Measurements from ENCODE around the gene SP2. TPM values are rescaled to one million over a fixed set of nuclear protein-coding genes. Genes with fewer than 3 reads are reported as not detected.

The SP2 gene
- total and polyA plus RNA-seq, 2 donors from 2014 or later, result 9.0 to 23.6 TPM

- no peaks in the 10 kb centered on the region for H3K4me1 ChIP-seq (ENCODE audit: control insufficient read depth in 2 of 3, insufficient read depth in 2 of 3, low read depth in 1 of 3, low read length in 3 of 3)
- no peaks in the 10 kb centered on the region for H3K36me3 ChIP-seq (ENCODE audit: control insufficient read depth in 2 of 3, insufficient read depth in 3 of 3, low read length in 3 of 3)
- peaks cover 2% of the 10 kb centered on the region for H3K27me3 ChIP-seq (ENCODE audit: control insufficient read depth, insufficient read depth, low read length)
- no peak for TF ChIP-seq CTCF (IDR thresholded peaks at IDR 0.05; ENCODE audit: borderline replicate concordance, extremely low read depth, insufficient read depth)
- intact Hi-C loops (cut with DNase I), result no loop called here
- no peak overlapping the region for H3K27ac ChIP-seq (ENCODE audit: low read depth in 2 of 2, low read length in 2 of 2)
- FAIRE-seq, result no peak
- no peak overlapping the region for H3K9ac ChIP-seq (ENCODE audit: low read length in 3 of 3)
- no peak for DNase-seq
- H3K9me3 ChIP-seq (ENCODE audit: control insufficient read depth in 2 of 3, insufficient read depth in 1 of 3, low read length in 3 of 3), result no peaks in the 10 kb centered on the region
- H3K4me3 ChIP-seq (ENCODE audit: low read length in 3 of 3), result no peak overlapping the region
Measured at GRCh38 chr17:47872651-47873161, 23.3 kb upstream of the SP2 start.

GRCh38 chr17:47873200-47874090 lies 22.6 kb upstream of the SP2 start:
- Histone ChIP-seq H3K27me3 (ENCODE audit: control insufficient read depth, insufficient read depth, low read length) (peaks cover 2% of the 10 kb centered on the region), H3K9me3 (ENCODE audit: control insufficient read depth in 2 of 3, insufficient read depth in 1 of 3, low read length in 3 of 3) (no peaks in the 10 kb centered on the region), H3K36me3 (ENCODE audit: control insufficient read depth in 2 of 3, insufficient read depth in 3 of 3, low read length in 3 of 3) (no peaks in the 10 kb centered on the region), H3K27ac (ENCODE audit: low read depth in 2 of 2, low read length in 2 of 2) (no peak overlapping the region), H3K4me1 (ENCODE audit: control insufficient read depth in 2 of 3, insufficient read depth in 2 of 3, low read depth in 1 of 3, low read length in 3 of 3) (no peaks in the 10 kb centered on the region), H3K4me3 (ENCODE audit: low read length in 3 of 3) (no peak overlapping the region), H3K9ac (ENCODE audit: low read length in 3 of 3) (no peak overlapping the region)
- no peak for TF ChIP-seq CTCF (IDR thresholded peaks at IDR 0.05; ENCODE audit: borderline replicate concordance, extremely low read depth, insufficient read depth)
- no peak for FAIRE-seq
- no peak for DNase-seq
- intact Hi-C loops (cut with DNase I), result no loop called here

- intact Hi-C loops (cut with DNase I), result no loop called here
- Histone ChIP-seq H3K9ac (ENCODE audit: low read length in 3 of 3) (no peak overlapping the region), H3K27ac (ENCODE audit: low read depth in 2 of 2, low read length in 2 of 2) (no peak overlapping the region), H3K27me3 (ENCODE audit: control insufficient read depth, insufficient read depth, low read length) (peaks cover 2% of the 10 kb centered on the region), H3K36me3 (ENCODE audit: control insufficient read depth in 2 of 3, insufficient read depth in 3 of 3, low read length in 3 of 3) (no peaks in the 10 kb centered on the region), H3K9me3 (ENCODE audit: control insufficient read depth in 2 of 3, insufficient read depth in 1 of 3, low read length in 3 of 3) (no peaks in the 10 kb centered on the region), H3K4me1 (ENCODE audit: control insufficient read depth in 2 of 3, insufficient read depth in 2 of 3, low read depth in 1 of 3, low read length in 3 of 3) (no peaks in the 10 kb centered on the region), H3K4me3 (ENCODE audit: low read length in 3 of 3) (no peak overlapping the region)
- FAIRE-seq (no peak), DNase-seq (no peak)
- no peak for TF ChIP-seq CTCF (IDR thresholded peaks at IDR 0.05; ENCODE audit: borderline replicate concordance, extremely low read depth, insufficient read depth)
Measured at GRCh38 chr17:47875011-47875985, 20.7 kb upstream of the SP2 start.

Data from kidney (tissue), 14 donors.